IMR-90 (cell line): ENCODE data around the gene IL21R. TPM values are rescaled to one million over a fixed set of nuclear protein-coding genes. Genes with fewer than 3 reads are reported as not detected.

Source experiments
- ATAC-seq: fragments of 200-7000 bp; cut with Tn5 transposase; 2 replicates; pipeline ENCODE4 v1.9.1; 2020; ENCODE audit warnings: low read depth, mild to moderate bottlenecking, moderate library complexity
- BruUV-seq: library from RNA; stranded (reverse); fragments of 400-500 nt; replicated peaks from 2 replicates; lab custom pipeline; 2021; lab: Mats Ljungman, UMichigan
- CTCF ChIA-PET: fragments of 300-600 bp; formaldehyde crosslinking; extraction: SDS; loops from one replicate; lab custom pipeline; 2021; ENCODE audit warnings: antibody characterized with exemption; lab: Yijun Ruan, JAX
- POLR2A ChIA-PET: fragments of 300-600 bp; sonication (Branson Sonifier 250); formaldehyde crosslinking; loops from one replicate; lab custom pipeline; 2022; ENCODE audit warnings: antibody characterized with exemption; ENCODE audit not compliant: unreplicated experiment; lab: Charles Lee
- DNase-seq: peaks from one replicate; pipeline ENCODE4 v3.0.0; 2013
- H2AFZ ChIP-seq: replicated peaks from 2 replicates; pipeline ENCODE3; 2013; ENCODE audit warnings: low read length, mild to moderate bottlenecking; ENCODE audit not compliant: poor library complexity
- H2AK5ac ChIP-seq: 2 replicates; pipeline ENCODE4 v1.6.1; 2013; ENCODE audit warnings: low read depth, low read length, inconsistent platforms
- H2AK9ac ChIP-seq: replicated peaks from 2 replicates; pipeline ENCODE3; 2013; ENCODE audit warnings: mild to moderate bottlenecking, low read depth, low read length, moderate library complexity; ENCODE audit not compliant: poor library complexity
- H2BK120ac ChIP-seq: 2 replicates; pipeline ENCODE4 v1.6.1; 2013; ENCODE audit warnings: low read depth, low read length, inconsistent platforms
- H2BK15ac ChIP-seq: 3 replicates; pipeline ENCODE4 v1.6.1; 2013; ENCODE audit warnings: low read depth, low read length, inconsistent platforms
- H2BK20ac ChIP-seq: 2 replicates; pipeline ENCODE4 v1.6.1; 2013; ENCODE audit warnings: low read depth, mild to moderate bottlenecking, inconsistent platforms, low read length, moderate library complexity
- H2BK5ac ChIP-seq: 2 replicates; pipeline ENCODE4 v1.6.1; 2013; ENCODE audit warnings: mild to moderate bottlenecking, low read depth, low read length, inconsistent platforms; ENCODE audit not compliant: poor library complexity, severe bottlenecking
- H3K14ac ChIP-seq: replicated peaks from 2 replicates; pipeline ENCODE4 v1.6.1; 2013; ENCODE audit warnings: low read depth, low read length, inconsistent platforms
- H3K18ac ChIP-seq: 2 replicates; pipeline ENCODE4 v1.6.1; 2013; ENCODE audit warnings: low read depth, low read length, control low read depth
- H3K23ac ChIP-seq: 2 replicates; pipeline ENCODE4 v1.6.1; 2013; ENCODE audit warnings: low read depth, low read length, inconsistent platforms
- H3K27ac ChIP-seq: 2 replicates; pipeline ENCODE4 v1.5.1; 2013; ENCODE audit warnings: mild to moderate bottlenecking, control low read depth, low read length; ENCODE audit not compliant: insufficient read depth
- H3K27me3 ChIP-seq: 2 replicates; pipeline ENCODE4 v1.6.1; 2013; ENCODE audit warnings: low read length; ENCODE audit not compliant: control insufficient read depth, insufficient read depth
- H3K36me3 ChIP-seq: 2 replicates; pipeline ENCODE4 v1.6.1; 2013; ENCODE audit warnings: low read length, mixed read lengths; ENCODE audit not compliant: control insufficient read depth, insufficient read depth
- H3K4ac ChIP-seq: 2 replicates; pipeline ENCODE4 v1.6.1; 2013; ENCODE audit warnings: low read depth, low read length, inconsistent platforms
- H3K4me1 ChIP-seq: 2 replicates; pipeline ENCODE4 v1.6.1; 2013; ENCODE audit warnings: low read length, mixed read lengths; ENCODE audit not compliant: control insufficient read depth, insufficient read depth
- H3K4me2 ChIP-seq: 2 replicates; pipeline ENCODE4 v1.6.1; 2013; ENCODE audit warnings: low read depth, mild to moderate bottlenecking, control low read depth, low read length, moderate library complexity
- H3K4me3 ChIP-seq: 2 replicates; pipeline ENCODE4 v1.5.1; 2013; ENCODE audit warnings: low read depth, mild to moderate bottlenecking, control low read depth, low read length, moderate library complexity; ENCODE audit not compliant: insufficient read depth
- H3K56ac ChIP-seq: 2 replicates; pipeline ENCODE4 v1.6.1; 2013; ENCODE audit warnings: low read length, inconsistent platforms; ENCODE audit not compliant: insufficient read depth; ENCODE audit errors: extremely low read depth
- H3K79me1 ChIP-seq, 2 experiments: 2 replicates each; pipeline ENCODE4 v1.6.1; 2013; ENCODE audit warnings: low read length in 2 of 2, inconsistent platforms in 1 of 2, low read depth in 1 of 2
- H3K9ac ChIP-seq: 2 replicates; pipeline ENCODE4 v1.6.1; 2013; ENCODE audit warnings: low read depth, low read length, control low read depth
- H3K9me1 ChIP-seq: 2 replicates; pipeline ENCODE4 v1.6.1; 2013; ENCODE audit warnings: low read length, inconsistent platforms; ENCODE audit not compliant: insufficient read depth
- H3K9me3 ChIP-seq: 2 replicates; pipeline ENCODE4 v1.6.1; 2013; ENCODE audit warnings: low read length; ENCODE audit not compliant: control insufficient read depth, insufficient read depth
- H4K20me1 ChIP-seq: 2 replicates; pipeline ENCODE4 v1.6.1; 2013; ENCODE audit warnings: low read length, inconsistent platforms; ENCODE audit not compliant: insufficient read depth
- H4K5ac ChIP-seq: 2 replicates; pipeline ENCODE4 v1.6.1; 2013; ENCODE audit warnings: mild to moderate bottlenecking, low read depth, low read length, control low read depth
- H4K8ac ChIP-seq, 2 experiments: 2 replicates each; pipeline ENCODE4 v1.6.1; 2013; ENCODE audit warnings: low read depth in 2 of 2, low read length in 2 of 2, control low read depth in 1 of 2, inconsistent platforms in 1 of 2
- H4K91ac ChIP-seq: 2 replicates; pipeline ENCODE4 v1.6.1; 2013; ENCODE audit warnings: low read depth, low read length, inconsistent platforms; ENCODE audit not compliant: insufficient read depth
- RFX5 ChIP-seq: IDR thresholded peaks from 2 replicates; pipeline ENCODE4 v1.8.0; 2012; ENCODE audit warnings: low read depth, mild to moderate bottlenecking, low read length, moderate library complexity
- SMC3 ChIP-seq: fragments of 150-350 bp; IDR thresholded peaks from 2 replicates; pipeline ENCODE4 v1.6.1; 2016; ENCODE audit warnings: low read depth, mild to moderate bottlenecking, antibody characterized with exemption, low read length, moderate library complexity
- WGBS, 2 experiments: methylation state at CpG; one replicate each; pipeline versions ENCODE4 v1.1.5 to v1.1.7; 2013; ENCODE audit warnings: missing lambda C conversion rate in 2 of 2; ENCODE audit not compliant: insufficient read length in 1 of 2; ENCODE audit errors: extremely low coverage in 2 of 2; 5-methylcytosine and 5-hydroxymethylcytosine counted together
- dilution Hi-C: fragments of 300-500 bp; cut with HindIII; formaldehyde crosslinking; loops from one replicate; pipeline ENCODE4 v1.14.3; 2018; ENCODE audit warnings: low sequenced_read_pairs; ENCODE audit not compliant: unreplicated experiment
- in situ Hi-C: fragments of 300-500 bp; cut with MboI; formaldehyde crosslinking; loops from 3 replicates; pipeline ENCODE4 v1.14.3; 2019; ENCODE audit warnings: low sequenced_read_pairs, inconsistent platforms, mixed read lengths
- intact Hi-C: fragments of 100-400 bp; cut with micrococcal nuclease; formaldehyde crosslinking; loops from 2 replicates; pipeline ENCODE4 v1.10.0; 2022
- polyA plus RNA-seq, 3 experiments: library from polyadenylated mRNA; depleted of rRNA; stranded (reverse); fragments of >200 nt; gene quantifications; 2 replicates each; pipeline ENCODE4 v1.2.3, GENCODE V29; 2012; ENCODE audit warnings: low replicate concordance in 1 of 3
- total RNA-seq: library from RNA; depleted of rRNA; stranded (reverse); fragments of >200 nt; gene quantifications from 2 replicates; pipeline ENCODE4 v1.2.3, GENCODE V29; 2012

IL21R gene
- total and polyA plus RNA-seq, 2 of the 4 experiments (the other 2 are of a cell fraction): 0.72 to 0.97 TPM

GRCh38 chr16:27429981-27430441 lies 28.0 kb downstream of the IL21R start:
- dilution Hi-C loops (no loop called here), in situ Hi-C loops (no loop called here), intact Hi-C loops (no loop called here)
- no peaks in the 10 kb centered on the region for H3K9me3 ChIP-seq
- no peak overlapping the region for H4K8ac ChIP-seq
- peaks cover 8% of the 10 kb centered on the region for H3K4me1 ChIP-seq
- peaks cover 7% of the 10 kb centered on the region for H3K9me1 ChIP-seq
- H3K18ac ChIP-seq: no peak overlapping the region
- H2BK5ac ChIP-seq: no peak overlapping the region
- H3K79me1 ChIP-seq: no peaks in the 10 kb centered on the region; a peak in 1 of 4 replicates
- TF ChIP-seq RFX5: no peak
- TF ChIP-seq SMC3: no peak
- H3K36me3 ChIP-seq: no peaks in the 10 kb centered on the region
- ATAC-seq (no peak), DNase-seq (no peak)
- H2AK9ac ChIP-seq: no peak overlapping the region
- no peak overlapping the region for H2AFZ ChIP-seq
- H3K23ac ChIP-seq: no peak overlapping the region
- no peak overlapping the region for H3K4me2 ChIP-seq
- BruUV-seq: no TSS peak
- no peak overlapping the region for H2BK120ac ChIP-seq
- no peak overlapping the region for H3K14ac ChIP-seq
- H4K91ac ChIP-seq: no peak overlapping the region
- H3K4ac ChIP-seq: no peak overlapping the region
- H3K9ac ChIP-seq: no peak overlapping the region
- H3K27ac ChIP-seq: no peak overlapping the region
- H2AK5ac ChIP-seq: no peak overlapping the region
- no peaks in the 10 kb centered on the region for H3K27me3 ChIP-seq
- H3K56ac ChIP-seq: no peak overlapping the region
- CTCF ChIA-PET: no interaction called here
- no peak overlapping the region for H2BK15ac ChIP-seq
- H2BK20ac ChIP-seq: no peak overlapping the region
- 100% methylated on average over 2 of the region's 16 CpGs; no CpG with 5 or more reads in 1 of the 2 experiments for WGBS, 2 experiments
- POLR2A ChIA-PET: no interaction called here
- H4K5ac ChIP-seq: no peak overlapping the region
- no peak overlapping the region for H3K4me3 ChIP-seq
- no peaks in the 10 kb centered on the region for H4K20me1 ChIP-seq
